Peyer's patch (tissue), 4 donors: ENCODE data around the gene CHST8. TPM values are rescaled to one million over a fixed set of nuclear protein-coding genes. Genes with fewer than 3 reads are reported as not detected.
"Not testable (repeated sequence)": the region's sequence is repeated elsewhere in the genome, so short reads cannot be mapped to it uniquely, and the experiment has no call there.

Experiments used
- DNase-seq, 3 donors: peaks; one replicate each; pipeline ENCODE4 v3.0.0-alpha.2; 2017 to 2019
- H3K27ac ChIP-seq, 4 donors: fragments of 200-600 bp; sonication (generic); one replicate each; pipeline ENCODE4 v1.5.1; 2016 to 2019
- H3K27me3 ChIP-seq, 2 donors: fragments of 200-600 bp; sonication (generic); one replicate each; pipeline ENCODE4 v1.5.1; 2019
- H3K36me3 ChIP-seq, 3 donors: fragments of 200-600 bp; sonication (generic); one replicate each; pipeline ENCODE4 v1.5.1; 2016 to 2019
- H3K4me1 ChIP-seq, 4 donors: fragments of 200-600 bp; sonication (generic); one replicate each; pipeline ENCODE4 v1.5.1; 2016 to 2019
- H3K4me3 ChIP-seq, 4 donors: fragments of 200-600 bp; sonication (generic); 1 replicate in 3 of 4; 2 replicates in 1 of 4; pipeline ENCODE4 v1.5.1; 2016 to 2019; ENCODE audit warnings: mild to moderate bottlenecking in 1 of 4
- H3K9me3 ChIP-seq, 4 donors: fragments of 200-600 bp; sonication (generic); one replicate each; pipeline ENCODE4 v1.5.1; 2016 to 2019; ENCODE audit warnings: mild to moderate bottlenecking in 1 of 4
- CTCF ChIP-seq, 6 experiments: fragments of 450-650 bp in 4 of 6; fragments of 200-600 bp in 2 of 6; sonication (generic) in 1 of 6; IDR thresholded peaks; one replicate each; pipeline ENCODE4 v1.5.1; 2017 to 2019; ENCODE audit warnings: antibody characterized with exemption in 6 of 6, mild to moderate bottlenecking in 3 of 6, moderate library complexity in 1 of 6
- POLR2A ChIP-seq, 2 donors: fragments of 450-650 bp; IDR thresholded peaks; one replicate each; pipeline ENCODE4 v1.5.1; 2017; ENCODE audit warnings: antibody characterized with exemption in 2 of 2, mild to moderate bottlenecking in 2 of 2, moderate library complexity in 2 of 2
- total RNA-seq, 4 donors: library from RNA; depleted of rRNA; stranded (reverse); fragments of >200 nt; gene quantifications; one replicate each; pipeline ENCODE4 v1.1.0, GENCODE V29; 2016

The CHST8 gene
- total RNA-seq, 4 donors from 2014 or later, result 0.54 to 1.8 TPM; not detected in 2

- no peaks in the 10 kb centered on the region for H3K27me3 ChIP-seq
- no peaks in the 10 kb centered on the region for H3K36me3 ChIP-seq
- DNase-seq, result no peak
- H3K4me1 ChIP-seq, result no peaks in the 10 kb centered on the region
- no peak overlapping the region for H3K27ac ChIP-seq
- TF ChIP-seq CTCF (IDR thresholded peaks at IDR 0.05) (no peak), POLR2A (IDR thresholded peaks at IDR 0.05) (no peak)
- H3K4me3 ChIP-seq, result no peak overlapping the region
- H3K9me3 ChIP-seq, result peaks cover 0 to 17% (median 7%) of the 10 kb centered on the region in 4 donors
Observed at GRCh38 chr19:33602576-33603204, 19.1 kb upstream of the CHST8 start.

GRCh38 chr19:33603377-33603776 is 18.4 kb upstream of the CHST8 start:
- Histone ChIP-seq H3K27ac (no peak overlapping the region), H3K4me1 (no peaks in the 10 kb centered on the region), H3K27me3 (no peaks in the 10 kb centered on the region), H3K4me3 (no peak overlapping the region), H3K36me3 (no peaks in the 10 kb centered on the region), H3K9me3 (peaks cover 0 to 17% (median 7%) of the 10 kb centered on the region in 4 donors)
- DNase-seq, result no peak
- TF ChIP-seq POLR2A (IDR thresholded peaks at IDR 0.05) (no peak), CTCF (IDR thresholded peaks at IDR 0.05) (no peak)

- Histone ChIP-seq H3K9me3 (peaks cover 0 to 17% (median 7%) of the 10 kb centered on the region in 4 donors), H3K27ac (no peak overlapping the region), H3K4me1 (no peaks in the 10 kb centered on the region), H3K36me3 (no peaks in the 10 kb centered on the region), H3K27me3 (no peaks in the 10 kb centered on the region), H3K4me3 (no peak overlapping the region)
- no peak for DNase-seq
- no peak for TF ChIP-seq CTCF (IDR thresholded peaks at IDR 0.05)
- no peak for TF ChIP-seq POLR2A (IDR thresholded peaks at IDR 0.05)
Observed at GRCh38 chr19:33604651-33605050, 17.1 kb upstream of the CHST8 start.

- H3K27me3 ChIP-seq, H3K4me3 ChIP-seq, H3K36me3 ChIP-seq, H3K4me1 ChIP-seq, H3K27ac ChIP-seq, DNase-seq: not testable (repeated sequence)
- H3K9me3 ChIP-seq, result peaks cover 0 to 17% (median 7%) of the 10 kb centered on the region in 4 donors
Observed at GRCh38 chr19:33605803-33606295, 15.9 kb upstream of the CHST8 start.

GRCh38 chr19:33606556-33606955 is 15.2 kb upstream of the CHST8 start:
- H3K4me1 ChIP-seq, result no peaks in the 10 kb centered on the region
- no peak overlapping the region for H3K4me3 ChIP-seq
- no peaks in the 10 kb centered on the region for H3K27me3 ChIP-seq
- H3K36me3 ChIP-seq, result no peaks in the 10 kb centered on the region
- TF ChIP-seq CTCF (IDR thresholded peaks at IDR 0.05), result no peak
- no peak for TF ChIP-seq POLR2A (IDR thresholded peaks at IDR 0.05)
- H3K9me3 ChIP-seq, result peaks cover 0 to 10% (median 4%) of the 10 kb centered on the region in 4 donors
- DNase-seq, result no peak
- no peak overlapping the region for H3K27ac ChIP-seq

GRCh38 chr19:33609353-33609752 is 12.4 kb upstream of the CHST8 start:
- H3K36me3 ChIP-seq, result no peaks in the 10 kb centered on the region
- DNase-seq, result no peak
- no peak overlapping the region for H3K4me3 ChIP-seq
- H3K9me3 ChIP-seq, result peaks cover 0 to 3% (median 0%) of the 10 kb centered on the region in 4 donors
- H3K4me1 ChIP-seq, result no peaks in the 10 kb centered on the region
- no peak for TF ChIP-seq POLR2A (IDR thresholded peaks at IDR 0.05)
- TF ChIP-seq CTCF (IDR thresholded peaks at IDR 0.05), result no peak
- H3K27ac ChIP-seq, result no peak overlapping the region
- no peaks in the 10 kb centered on the region for H3K27me3 ChIP-seq
